Retina (tissue), 1 donor: Measurements from ENCODE around the gene PITX2.

Source experiments
- DNase-seq: peaks from one replicate; pipeline ENCODE4 v3.0.0-alpha.2; 2016

Gene PITX2

DNA sequence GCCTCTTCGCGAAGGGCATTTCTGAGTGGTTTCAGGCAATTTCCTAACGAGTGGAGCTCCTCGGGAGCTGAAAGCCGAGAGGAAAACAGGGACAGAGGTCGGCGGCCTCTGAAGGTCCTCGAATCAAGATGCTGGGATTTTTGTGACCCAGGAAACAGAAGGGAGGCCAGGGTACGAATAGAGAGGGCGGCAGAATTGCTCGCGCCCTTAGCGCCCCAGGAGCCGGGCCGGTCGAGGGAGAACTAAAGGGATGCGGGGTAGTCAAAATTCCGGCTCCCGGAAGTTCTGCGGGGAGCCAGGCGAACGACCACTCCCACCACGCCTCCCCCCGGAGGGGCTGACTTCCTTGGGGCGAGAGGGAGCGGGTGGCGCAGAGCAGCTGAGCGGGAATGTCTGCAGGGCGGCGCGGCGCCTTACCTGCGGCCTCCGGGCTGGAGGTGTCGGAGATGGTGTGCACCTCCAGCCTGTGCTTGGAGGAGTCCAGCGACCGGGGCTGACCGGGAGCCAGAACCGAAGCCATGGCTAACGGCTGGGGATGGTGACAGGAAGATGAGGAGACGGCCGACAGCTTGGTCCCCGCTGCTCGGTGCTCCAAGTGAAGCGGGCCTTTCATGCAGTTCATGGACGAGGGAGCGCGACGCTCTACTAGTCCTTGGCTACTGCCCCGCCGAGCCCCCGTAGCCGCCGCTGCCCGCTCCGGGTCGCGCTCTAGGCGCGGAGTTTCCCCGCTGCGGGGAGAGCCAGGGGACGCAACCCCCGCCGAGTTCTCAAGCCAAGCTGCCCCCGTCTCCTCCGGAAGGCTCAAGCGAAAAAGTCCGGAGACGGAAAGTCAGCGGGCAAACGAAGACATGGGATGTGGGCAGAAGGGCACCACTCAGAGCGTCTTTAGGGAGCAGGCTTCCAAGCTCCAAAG is 782 bp downstream of the PITX2 start:
- DNase-seq: peak; percentile 81

DNA sequence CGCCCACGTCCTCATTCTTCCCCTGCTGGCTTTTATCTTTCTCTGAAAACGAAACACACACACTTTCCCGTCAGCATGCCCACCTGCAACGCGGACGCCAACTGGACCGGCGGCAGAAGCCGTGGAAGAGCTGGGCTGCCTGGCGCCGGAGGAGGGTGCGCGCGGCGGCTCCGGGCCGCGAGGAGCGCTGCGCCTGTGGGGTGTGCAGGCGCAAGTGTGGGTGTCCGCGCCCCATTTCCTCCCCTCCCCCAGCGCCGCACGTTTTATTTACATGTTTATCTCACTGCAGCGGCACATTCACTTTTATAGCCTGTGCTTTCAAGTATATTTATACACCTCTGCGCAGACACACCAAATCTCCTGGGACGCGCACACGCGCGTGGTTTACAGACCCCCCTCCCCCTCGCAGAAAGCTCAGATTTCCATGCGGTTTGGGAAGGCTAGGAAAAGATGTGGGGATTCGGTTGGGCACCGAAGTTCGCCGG is 1.5 kb downstream of the PITX2 start:
- DNase-seq: no peak

DNA sequence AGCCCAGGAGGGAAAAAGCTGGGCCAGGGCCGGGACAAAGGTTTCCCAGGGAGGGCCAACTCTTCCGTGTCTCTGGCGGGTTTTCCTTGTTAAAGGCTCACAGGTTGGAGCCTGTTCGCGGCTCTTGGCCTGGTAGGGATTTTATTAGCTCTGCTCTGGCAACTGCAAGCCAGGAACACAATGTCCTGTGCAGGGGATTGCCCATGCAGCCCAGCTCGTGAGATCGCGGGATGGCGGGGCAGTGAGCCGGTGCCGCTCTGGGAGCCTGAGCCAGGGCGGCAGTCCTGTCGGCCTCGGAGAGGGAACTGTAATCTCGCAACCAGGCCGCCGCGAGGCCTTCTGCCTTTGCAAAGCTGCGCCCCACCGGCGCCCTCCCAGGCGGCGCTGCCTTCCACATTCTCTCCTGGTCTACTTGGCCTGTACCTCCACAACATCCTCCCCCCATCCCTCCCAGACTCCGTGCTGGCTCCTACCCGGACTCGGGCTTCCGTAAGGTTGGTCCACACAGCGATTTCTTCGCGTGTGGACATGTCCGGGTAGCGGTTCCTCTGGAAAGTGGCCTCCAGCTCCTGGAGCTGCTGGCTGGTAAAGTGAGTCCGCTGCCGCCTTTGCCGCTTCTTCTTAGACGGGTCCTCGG is 2.1 kb downstream of the PITX2 start:
- DNase-seq: peak; percentile 93

DNA sequence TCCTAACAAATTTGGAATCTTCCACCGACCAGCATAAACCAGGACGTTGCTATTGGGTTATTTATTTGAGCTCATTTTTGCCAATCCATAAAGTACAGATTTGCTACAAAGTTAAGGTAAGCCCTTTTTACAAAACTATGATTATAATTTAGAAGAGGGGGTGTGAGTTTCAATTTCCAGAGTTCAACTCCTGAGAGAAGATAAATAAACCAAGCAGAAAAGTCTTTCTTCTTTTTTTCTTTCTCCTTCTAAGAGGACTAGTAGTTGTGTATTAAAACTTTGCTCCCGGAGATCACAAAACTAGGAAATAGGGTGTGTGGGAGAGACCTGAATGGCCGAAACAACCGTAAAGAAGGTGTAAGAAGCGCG is 2.6 kb downstream of the PITX2 start:
- no peak for DNase-seq

DNA sequence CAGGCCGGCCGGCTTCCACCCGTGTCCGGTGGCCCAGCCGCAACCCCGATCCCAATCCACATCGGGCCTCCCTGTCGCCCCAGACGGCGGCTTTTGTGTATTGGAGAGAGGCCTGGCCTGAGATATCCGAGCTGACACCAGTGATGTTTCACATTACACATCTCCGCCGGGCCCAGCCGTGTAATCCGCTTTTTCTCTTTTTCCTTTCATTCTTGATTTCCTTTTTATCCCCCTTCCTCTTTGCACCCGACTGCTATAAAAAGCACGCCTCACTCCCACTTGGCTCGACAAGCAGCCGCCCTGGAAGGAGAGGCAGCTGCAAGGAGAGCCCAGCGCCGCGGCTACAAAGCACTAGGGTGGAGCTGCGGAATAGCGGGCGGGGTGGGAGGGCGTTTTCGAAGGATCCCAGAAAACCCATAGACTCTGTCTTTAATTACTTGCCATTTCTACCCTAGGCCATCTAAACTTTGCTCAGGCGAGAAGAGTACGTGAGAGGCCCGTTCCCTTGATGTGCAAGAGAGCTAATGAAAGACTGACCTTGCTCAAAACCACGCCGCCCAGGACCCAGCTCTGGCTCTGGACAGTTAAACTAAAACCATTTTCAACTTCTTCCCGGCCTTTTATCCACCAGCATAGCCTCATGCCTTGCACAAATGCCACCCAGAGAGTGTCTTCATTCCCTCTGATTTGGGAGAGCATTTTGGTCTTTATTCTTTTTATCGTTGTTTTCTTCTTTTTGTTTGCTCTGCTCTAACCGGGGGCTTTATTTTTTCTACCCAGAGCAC is 3.2 kb downstream of the PITX2 start:
- peak; percentile 82 for DNase-seq

DNA sequence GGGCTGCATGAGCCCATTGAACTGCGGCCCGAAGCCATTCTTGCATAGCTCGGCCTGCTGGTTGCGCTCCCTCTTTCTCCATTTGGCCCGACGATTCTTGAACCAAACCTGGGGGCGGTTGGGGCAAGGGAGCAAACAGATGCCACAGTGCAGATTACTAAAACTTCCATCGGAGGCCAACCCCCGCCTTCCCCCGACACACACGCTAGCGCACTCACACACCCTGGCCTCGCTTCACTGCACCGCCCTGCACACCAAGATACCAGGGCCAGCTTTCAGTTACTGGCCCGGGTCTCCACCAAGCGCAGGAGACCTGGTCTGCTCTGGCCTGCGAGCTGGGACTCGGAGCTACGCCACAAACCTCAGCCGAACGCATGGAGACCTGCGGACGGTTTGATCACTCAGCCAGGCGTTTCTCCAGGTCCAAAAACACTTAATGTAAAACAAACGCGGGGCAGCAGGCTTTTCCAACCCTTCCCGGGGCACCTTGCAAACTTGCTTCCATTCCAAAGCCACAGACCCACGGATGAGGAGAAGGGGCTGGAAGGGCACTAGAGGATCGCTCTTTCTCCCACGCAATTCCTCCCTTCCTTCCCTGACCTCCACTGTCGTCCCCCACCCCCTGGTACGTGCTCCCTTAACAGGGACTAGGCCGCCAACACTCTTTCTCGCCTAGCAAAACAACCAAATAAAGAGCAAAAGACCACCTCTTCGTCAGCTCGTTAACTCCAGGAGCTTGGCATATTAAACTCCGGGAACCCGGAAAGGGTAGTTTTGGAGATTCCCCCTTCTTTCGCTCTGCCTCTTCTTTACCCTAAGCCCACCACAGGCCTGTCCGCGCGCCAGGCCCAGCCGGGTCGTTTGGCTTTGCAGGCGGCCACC is 4.1 kb downstream of the PITX2 start:
- DNase-seq: peak; percentile 65

DNA sequence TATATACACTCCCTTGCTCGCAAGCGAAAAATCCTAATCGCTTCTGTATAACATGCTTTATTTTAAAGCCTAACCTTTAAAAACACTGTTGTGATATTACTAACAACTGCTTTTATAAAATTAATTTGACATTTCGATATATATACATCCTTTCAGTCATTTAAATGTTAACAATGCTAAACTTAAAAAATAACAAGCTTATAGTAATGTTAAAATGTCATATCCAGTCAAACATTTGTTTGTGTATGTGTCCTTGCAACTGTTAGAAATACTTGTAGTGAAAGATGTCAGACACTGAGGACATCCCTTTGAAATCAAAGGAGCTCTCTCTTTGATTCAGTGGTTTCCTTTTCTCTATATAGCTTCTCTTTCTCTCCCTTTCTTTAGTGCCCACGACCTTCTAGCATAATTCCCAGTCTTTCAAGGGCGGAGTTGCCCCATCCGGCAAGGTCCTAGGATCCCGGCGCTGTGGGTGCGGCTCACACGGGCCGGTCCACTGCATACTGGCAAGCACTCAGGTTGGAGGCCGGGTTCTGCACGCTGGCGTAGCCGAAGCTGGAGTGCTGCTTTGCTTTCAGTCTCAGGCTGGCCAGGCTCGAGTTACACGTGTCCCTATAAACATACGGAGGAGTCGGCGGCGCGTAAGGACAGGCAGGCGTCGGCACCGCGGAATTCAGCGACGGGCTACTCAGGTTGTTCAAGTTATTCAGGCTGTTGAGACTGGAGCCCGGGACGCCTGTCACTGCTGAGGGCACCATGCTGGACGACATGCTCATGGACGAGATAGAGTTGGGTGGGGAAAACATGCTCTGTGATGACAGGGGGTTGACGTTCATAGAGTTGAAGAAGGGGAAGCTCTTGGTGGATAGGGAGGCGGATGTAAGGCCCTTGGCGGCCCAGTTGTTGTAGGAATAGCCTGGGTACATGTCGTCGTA is 5.0 kb downstream of the PITX2 start:
- DNase-seq: peak; percentile 83

DNA sequence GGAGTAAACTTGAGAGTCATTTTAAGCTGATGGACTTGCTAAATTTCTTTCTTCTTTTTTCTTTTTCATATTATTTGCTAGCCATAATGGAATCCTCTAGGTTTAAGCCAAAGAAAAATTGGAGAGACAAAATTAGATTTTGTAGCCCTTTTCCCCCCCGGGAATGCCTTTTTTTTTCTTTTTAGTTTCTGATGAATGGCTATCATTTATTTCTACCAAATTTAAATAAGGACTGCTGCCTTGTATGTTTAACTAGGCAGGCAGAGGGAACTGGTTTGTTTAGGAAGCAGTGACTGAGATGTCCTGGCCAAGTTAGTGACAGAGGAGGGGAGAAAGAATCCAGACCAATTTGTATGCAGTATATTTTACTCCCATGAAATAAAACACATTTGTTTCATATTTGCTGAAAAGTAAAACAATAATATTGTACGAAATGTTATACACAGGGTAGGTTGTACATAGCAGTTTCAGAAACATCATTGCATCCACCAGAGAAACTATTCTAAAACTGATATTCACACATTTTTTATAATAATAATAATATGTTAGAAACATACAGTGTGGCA is 5.7 kb downstream of the PITX2 start:
- peak; percentile 25 for DNase-seq

DNA sequence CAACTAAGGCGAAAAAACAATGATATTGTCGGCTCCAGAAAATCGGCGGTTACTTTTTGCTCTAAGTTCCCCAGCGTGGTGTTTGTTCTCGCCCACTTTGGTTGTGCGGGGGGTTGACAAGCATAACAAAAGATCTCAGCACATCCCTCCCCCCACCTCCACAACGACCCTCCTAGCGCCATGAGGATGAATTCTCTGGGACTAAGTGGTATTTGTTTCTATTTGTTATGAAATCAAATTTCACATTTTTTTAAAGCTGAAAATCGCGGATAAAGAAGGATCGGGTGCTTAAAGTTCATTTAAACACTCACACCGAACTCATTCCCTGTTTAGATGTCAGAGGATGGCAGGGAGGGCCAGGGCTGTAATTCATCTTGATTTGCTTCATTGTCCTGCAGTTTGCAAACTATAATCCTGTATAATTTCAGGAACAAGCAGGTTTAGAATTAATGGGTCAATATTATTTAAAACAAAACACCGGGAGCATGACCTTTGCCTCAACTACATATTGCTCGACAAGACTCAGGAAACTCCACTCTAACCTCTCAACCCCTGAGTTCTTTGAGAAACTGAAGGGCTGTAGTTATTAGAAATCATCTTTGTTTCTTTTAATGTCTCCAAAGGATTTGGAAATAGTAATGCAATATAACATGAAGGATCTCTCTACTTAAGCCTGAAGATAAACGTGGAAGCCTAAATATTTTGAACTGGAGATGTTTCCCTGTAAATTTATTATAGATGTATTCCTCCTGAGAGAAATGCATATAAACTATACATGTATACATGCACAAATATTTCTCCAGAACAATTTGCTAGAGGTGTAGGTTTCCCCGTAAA is 6.4 kb downstream of the PITX2 start:
- DNase-seq: peak; percentile 81

DNA sequence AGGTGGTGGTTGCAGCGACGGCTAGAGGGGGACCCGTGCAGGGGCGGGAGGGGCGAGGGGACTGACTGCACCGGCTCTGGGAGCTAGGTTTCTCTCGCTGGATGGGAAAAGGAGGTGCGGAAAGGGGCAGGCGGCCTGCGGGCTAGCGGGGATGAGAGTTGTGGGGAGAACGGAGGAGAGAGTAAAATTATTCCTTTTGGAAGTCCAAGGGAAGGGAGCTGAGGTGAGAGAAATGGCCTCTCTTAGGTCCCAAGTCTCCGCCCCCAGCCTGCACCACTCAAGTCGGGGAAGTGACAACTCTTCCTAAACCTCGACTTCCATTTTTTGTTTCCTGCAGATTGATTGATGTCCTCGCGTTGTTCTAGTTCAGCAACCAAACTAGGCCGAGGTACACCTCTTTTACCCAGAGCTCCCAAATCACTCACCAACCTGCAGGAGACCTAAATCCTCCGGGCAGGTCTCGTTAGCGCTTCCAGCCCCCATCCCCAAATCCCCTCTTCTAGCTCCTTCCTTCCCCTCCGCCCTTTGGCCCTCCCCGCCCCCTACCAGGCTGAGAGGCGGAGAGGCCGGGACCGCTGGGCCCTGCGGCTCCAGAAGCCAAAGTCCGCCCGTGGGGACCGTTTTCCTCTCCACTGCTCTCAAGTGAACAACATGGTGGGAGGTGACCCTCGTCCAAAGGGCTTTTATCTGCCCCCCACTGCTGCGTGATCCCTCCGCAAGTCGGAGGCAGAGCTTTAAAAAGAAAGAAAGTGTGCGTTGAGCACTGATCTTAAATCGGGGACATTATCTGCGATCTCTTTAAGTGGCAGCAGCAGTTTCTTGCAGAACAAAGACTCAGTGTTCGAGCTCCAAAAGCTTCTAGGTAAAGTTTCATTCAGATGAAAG is 7.3 kb downstream of the PITX2 start:
- peak; percentile 69 for DNase-seq

DNA sequence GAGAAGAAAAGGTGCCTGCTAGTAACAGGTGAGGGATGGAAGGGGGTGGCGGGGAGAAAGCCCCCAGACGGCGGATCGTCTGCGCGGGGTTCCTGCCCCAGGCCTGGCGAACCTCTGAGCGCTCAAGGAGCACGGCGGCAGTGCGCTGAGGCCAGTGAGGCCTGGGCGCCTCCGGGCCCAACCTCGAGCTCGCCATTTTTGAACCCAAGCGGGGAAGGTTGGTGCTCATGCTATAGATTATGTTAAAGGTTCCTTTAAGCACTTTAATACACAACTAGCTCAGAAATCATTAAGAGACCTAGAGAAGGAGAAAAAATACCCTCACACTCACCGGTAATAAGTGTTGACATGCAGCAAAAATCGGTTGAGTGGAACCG is 7.9 kb downstream of the PITX2 start:
- peak; percentile 78 for DNase-seq

DNA sequence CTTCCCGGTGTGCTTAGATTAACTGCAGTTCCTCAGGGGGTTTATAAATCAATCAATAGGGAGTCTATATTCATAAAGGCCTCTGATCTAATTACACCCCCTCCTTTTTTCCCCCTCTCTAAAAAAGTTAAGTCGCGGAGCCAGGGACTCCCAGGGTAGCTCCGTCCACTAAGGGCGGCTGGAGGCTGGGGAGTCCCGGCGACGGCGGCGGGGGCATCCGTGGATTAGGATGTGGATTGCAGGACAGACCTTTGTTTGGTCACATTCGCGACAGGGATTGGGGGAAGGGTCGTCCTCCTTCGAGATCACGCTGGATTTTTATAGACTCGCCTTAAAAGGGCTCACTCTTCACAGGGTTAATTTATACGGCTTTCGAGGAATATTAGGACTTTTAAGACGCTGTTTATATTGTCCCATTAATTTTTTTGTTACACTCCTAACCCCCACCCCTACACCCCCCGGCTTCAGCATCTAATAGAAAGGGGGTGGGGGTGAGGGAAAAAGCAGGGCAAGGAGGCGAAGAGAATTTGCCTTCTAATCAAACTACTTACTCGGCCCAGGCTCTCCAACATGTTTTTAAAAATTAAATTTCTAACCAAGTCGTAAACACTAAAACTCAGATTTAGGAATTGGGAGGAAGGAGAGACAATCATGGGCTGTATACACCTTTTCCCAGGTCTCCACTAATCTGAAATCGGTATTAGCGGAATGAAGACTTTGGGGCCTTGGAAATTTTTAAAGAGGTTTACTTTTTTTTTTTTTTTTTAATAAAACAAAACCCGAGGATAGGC is 8.5 kb downstream of the PITX2 start:
- peak; percentile 51 for DNase-seq

DNA sequence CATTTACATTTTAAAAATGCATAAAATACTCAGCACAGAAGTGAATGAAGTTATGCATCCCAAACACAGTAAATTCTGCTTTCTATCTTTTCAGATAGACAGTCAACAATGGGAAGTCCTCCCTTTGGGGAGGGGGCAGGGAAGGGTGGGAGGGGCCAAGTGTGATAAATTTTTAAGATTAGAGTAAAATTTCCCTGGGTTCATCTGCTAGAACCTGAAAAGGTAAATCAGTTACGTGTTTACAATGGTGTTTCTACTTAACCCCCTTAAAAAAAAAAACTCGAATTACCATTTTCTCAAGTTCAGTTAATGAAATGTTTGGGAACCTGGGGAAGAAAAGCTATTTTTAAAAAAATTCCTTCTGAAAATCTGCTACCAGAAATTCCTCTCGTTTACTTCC is 9.1 kb downstream of the PITX2 start:
- no peak for DNase-seq

DNA sequence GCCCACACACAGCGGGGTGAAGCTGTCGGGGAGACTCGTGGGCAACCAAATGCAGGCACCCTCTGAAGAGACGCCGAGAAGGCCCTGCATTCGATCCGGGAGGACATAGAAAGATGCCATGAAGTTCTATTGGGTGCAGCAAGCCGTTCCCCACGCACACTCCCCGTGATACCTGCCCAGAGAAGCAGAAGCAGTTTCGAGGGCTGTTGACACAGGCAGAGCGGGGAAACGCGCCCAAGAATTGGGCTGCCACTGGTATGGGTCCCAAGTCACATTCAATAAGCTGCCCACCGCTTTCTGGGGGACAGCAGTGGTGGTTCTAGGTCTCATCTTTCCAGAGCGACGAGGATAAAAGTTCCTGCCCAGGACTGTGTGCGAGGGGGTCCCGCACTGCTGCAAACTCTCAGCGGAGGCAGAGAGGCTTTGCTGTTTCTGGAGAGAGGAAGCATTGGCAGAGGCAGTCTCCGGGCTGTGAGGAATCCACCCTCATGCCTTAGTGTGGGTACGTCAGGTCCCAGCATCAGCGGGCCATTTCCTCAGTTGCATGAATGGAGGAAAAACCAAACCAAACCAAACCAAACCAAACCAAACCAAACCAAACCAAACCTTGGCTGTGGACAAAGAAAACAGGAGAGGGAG is 10.1 kb downstream of the PITX2 start:
- DNase-seq: peak; percentile 52

DNA sequence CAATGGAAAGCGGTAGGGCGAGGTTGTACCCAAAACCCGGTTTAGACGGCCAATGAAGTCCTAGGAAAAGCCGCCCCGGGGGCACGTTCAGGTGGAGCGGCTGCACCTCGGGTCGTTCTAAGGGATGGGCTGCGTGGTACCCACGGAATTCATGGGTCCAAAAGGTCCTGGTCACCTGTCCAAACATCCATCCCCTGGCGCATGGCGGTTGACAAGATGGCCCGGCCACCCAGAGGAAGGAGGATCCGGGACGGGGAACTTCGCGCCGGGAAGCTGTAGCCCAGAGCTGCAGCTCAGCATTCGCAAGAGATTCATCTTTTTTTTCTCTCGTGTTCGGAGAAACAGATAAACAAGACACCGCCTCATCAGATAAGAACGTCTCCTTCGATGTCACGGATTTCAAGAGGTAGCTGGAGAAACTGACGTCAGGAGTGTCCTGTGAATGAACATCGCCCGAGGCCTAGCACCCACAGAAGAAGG is 10.9 kb downstream of the PITX2 start:
- peak; percentile 54 for DNase-seq

DNA sequence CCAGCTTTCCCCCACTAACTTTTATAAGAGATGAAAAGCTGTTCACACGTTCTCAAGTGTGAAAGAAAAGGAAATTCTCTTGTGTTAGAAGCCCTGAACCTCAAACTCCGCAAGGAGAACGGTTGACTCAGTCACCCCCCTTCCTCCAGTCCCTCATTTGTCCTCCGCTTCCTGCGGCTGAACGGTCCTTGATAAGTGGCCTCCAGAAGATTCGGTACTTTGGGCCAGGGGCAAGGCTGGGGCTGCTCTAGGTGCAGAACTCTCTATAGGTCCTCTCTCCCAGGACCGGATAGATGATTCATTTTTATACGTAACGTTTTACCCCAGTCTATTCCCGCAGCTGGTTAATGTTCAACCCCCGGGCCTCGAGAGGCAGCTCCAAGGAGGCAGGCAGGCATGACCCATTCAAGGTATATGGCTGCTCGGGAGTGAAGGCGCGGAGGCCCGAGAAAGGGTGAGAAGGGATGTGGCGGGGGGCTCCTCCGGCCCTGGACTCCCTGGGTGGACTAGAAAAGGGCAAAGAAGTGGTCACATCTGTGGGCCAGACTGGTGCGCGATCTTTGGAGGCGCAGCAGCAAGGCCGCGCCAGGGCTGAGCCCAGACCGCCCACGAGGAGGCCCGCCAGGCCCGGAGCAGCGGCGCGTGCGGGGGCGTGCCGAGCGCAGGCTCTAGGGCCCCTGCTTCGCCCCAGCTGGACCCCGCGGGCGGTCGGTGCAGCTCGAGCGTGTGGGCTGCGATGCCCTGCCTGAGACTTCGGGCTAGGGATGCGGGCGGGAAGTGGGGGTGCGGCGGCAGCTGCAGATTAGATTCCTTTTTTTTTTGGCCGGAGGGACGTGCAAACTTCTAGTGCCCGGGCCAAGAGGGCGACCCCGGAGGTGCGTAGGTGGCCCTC is 11.7 kb downstream of the PITX2 start:
- peak; percentile 70 for DNase-seq
